GM12801 (cell line): ENCODE measurements around the gene SLC4A7.

ENCODE experiments used
- TF ChIP-seq, protein P1 (sequence below): IDR thresholded peaks from one replicate; pipeline ENCODE4 v1.5.1; 2011; ENCODE audit warnings: control low read depth; ENCODE audit not compliant: insufficient read length; ENCODE audit errors: extremely low read depth

SLC4A7 gene

DNA sequence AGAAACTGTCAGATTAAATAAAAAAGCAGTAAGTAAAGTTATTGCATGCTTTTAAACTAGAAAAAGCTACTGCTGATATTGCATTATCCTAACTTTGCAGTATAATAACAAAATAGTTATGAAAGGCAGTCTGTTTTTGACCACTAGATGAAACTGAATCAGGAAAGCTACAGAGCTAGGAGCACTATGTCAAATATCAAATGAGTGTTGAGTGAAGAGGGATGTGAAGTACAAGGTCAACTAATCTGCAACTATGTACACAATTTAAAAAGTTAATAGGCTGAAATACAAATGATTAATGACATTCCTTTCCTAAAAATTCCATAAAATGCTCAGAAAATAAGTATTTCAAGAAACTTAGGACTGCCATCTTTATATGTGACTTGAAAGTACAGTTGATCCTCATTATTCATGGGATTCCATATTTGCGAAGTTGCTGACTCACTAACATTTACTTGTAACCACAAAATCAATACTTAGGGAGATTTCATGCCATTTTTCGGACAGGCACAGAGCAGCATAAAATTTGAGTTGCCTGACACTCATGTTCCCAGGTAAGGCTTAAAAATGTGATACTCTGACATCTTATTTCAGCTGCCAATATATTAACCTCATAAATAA is 34.5 kb downstream of the SLC4A7 start:
- TF ChIP-seq, protein P1, sequence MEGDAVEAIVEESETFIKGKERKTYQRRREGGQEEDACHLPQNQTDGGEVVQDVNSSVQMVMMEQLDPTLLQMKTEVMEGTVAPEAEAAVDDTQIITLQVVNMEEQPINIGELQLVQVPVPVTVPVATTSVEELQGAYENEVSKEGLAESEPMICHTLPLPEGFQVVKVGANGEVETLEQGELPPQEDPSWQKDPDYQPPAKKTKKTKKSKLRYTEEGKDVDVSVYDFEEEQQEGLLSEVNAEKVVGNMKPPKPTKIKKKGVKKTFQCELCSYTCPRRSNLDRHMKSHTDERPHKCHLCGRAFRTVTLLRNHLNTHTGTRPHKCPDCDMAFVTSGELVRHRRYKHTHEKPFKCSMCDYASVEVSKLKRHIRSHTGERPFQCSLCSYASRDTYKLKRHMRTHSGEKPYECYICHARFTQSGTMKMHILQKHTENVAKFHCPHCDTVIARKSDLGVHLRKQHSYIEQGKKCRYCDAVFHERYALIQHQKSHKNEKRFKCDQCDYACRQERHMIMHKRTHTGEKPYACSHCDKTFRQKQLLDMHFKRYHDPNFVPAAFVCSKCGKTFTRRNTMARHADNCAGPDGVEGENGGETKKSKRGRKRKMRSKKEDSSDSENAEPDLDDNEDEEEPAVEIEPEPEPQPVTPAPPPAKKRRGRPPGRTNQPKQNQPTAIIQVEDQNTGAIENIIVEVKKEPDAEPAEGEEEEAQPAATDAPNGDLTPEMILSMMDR, result no peak

DNA sequence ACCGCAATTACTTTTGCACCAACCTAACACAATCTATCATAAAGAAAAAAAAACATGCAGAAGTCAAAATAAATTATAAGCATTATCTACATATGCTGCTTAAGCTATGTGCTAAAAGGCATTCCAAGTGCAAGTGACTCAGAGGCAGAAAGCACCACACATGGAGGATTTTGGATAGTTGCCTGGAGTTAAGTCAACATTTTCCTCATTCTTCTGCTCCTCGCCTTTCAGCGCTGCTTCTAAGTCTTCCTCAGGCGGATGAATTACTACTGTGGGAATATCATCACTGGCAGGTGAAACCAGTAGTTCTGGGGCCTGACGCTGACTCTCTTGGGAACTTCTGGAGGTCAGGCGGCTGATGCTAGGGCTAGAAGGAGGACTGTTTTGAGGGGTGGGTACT is 53.1 kb downstream of the SLC4A7 start:
- TF ChIP-seq, protein P1, result no peak

DNA sequence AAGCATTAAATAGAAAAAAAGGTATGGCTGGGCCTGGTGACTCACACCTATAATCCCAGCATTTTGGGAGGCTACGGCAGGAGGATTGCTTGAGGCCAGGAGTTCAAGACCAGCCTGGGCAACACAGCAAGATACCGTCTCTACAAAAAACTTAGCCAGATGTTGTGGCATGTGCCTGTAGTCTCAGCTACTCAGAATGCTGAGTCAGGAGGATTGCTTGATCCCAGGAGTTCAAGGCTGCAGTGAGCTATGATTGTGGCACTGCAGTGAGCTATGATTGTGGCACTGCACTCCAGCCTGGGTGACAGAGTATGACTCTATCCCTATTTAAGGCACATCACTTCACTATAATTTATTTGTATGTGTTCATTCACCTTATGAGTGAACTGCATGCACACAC is 54.3 kb downstream of the SLC4A7 start:
- TF ChIP-seq, protein P1, result no peak

DNA sequence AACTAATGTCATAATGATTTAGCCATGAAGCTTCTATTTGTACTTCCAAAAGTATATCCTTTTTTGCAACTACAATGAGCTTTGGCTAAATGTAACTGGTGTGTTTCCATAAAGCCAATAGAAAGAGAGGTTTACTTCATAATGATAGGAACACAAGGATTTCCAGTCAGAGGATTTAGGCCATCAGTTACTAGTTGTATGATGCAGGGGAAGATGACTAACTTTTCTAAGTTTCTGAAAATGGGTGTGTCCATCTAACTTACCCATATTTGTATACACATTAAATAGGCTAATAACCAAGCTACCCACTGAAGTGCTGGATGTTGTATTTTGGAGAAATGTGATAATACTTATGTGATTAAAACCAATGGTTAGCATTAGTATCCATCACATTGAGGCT is 55.7 kb downstream of the SLC4A7 start:
- TF ChIP-seq, protein P1, result no peak

DNA sequence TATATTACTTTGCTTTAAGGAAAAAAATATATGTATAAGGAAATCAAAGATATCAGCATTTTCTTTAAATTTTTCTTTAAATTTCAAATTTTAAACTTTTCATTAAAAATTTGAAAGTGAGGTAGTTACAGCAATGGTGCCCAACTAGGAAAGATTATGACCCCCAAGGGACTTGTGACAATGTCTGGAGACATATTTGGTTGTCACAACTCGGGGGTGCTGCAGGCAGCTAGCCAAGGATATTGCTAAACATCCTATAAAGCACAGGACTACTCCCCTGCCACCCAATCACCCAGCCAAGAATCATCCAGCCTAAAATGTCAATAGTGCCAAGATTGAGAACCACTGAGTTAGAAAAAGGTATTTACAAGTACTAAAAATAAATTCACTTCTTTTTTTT is 57.3 kb downstream of the SLC4A7 start:
- TF ChIP-seq, protein P1, result no peak

DNA sequence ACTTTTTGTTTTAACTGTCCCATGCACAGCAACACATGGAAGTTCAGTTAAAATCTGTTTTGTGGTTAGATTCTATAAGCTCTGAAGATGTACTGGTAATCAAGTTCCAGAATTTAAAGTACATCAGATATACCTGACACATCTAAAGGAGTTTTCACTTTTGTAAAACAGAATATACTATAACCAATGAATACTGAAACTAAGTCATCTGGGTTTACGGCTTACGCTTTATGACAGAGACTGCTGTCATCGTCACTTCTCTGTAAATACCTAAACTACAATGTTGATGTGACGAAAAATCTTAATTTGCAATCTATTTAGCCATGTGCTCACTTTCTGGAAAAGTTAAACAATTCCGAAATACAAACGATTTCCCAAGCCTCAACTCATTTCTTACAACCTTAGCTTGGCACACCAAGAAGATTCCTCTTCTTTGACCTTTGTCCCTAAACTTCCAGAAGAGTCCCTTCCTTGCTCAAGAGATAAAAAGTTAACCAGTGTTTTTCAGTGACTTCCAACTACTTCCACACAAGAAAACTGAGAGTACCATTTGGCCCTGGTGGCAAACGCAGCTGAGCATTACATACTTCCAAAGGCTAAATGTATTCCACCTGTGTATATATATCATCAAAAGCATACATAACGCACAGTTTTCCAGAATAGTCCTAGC is 58.2 kb downstream of the SLC4A7 start:
- TF ChIP-seq, protein P1, result no peak

DNA sequence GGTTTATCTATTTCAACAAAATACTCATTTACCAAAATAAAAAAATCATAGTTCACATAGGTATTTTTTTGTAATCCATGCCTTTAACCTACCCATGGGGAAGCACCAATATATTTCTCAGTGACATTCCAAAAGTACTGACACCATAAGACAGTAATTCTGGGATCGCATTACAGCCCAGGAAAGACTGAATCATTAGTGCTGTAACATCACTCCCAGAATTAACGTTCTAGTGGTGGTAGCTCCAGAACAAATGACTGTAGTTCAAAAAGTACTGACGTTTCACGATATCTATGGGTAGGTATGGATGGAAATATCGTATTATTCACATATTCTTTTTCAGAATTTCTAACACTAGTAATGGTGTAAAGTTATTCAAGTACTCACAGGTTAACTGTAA is 60.7 kb downstream of the SLC4A7 start:
- TF ChIP-seq, protein P1, result no peak

DNA sequence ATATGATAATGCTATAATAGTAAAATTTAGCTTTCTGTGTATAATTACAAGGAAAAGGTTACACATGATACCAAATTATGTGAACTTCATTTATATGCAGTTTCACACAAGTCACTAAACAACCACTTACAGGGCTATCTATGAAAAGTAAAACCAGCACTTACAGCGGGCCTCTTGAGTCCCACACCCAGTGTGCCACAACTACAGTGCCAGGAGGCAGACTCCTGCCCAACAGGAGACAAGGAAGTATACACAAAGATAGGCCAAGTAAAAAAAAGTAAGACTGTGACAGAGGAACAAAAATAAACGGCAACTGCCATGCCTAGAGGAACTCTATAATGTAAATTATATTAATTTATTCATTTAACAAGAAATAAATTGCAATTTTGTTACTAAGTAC is 61.6 kb downstream of the SLC4A7 start:
- TF ChIP-seq, protein P1, result no peak
